HG02870 (cell line): Measurements from ENCODE around the gene TXNL1.
"Not testable (repeated sequence)": the region's sequence is repeated elsewhere in the genome, so short reads cannot be mapped to it uniquely, and the experiment has no call there.

Experiments used
- ATAC-seq: cut with Tn5 transposase; IDR thresholded peaks from one replicate; pipeline ENCODE4 v1.9.1; 2021; ENCODE audit warnings: mild to moderate bottlenecking, moderate library complexity; ENCODE audit not compliant: unreplicated experiment

The TXNL1 gene

GRCh38 chr18:56572267-56572666 lies 66.1 kb downstream of the TXNL1 start:
- ATAC-seq = not testable (repeated sequence)

GRCh38 chr18:56570978-56571377 lies 67.4 kb downstream of the TXNL1 start:
- ATAC-seq = no peak

- ATAC-seq = no peak
Measured at GRCh38 chr18:56569416-56569815, 69.0 kb downstream of the TXNL1 start.

- no peak for ATAC-seq
Measured at GRCh38 chr18:56568986-56569385, 69.4 kb downstream of the TXNL1 start.

GRCh38 chr18:56565551-56566345 lies 72.6 kb downstream of the TXNL1 start:
- no peak for ATAC-seq

GRCh38 chr18:56565046-56565445 lies 73.3 kb downstream of the TXNL1 start:
- no peak for ATAC-seq

GRCh38 chr18:56563568-56563967 lies 74.8 kb downstream of the TXNL1 start:
- no peak for ATAC-seq

- no peak for ATAC-seq
Measured at GRCh38 chr18:56562479-56562878, 75.9 kb downstream of the TXNL1 start.

GRCh38 chr18:56560992-56561391 lies 77.4 kb downstream of the TXNL1 start:
- no peak for ATAC-seq

- no peak for ATAC-seq
Measured at GRCh38 chr18:56559044-56559443, 79.3 kb downstream of the TXNL1 start.

- ATAC-seq = no peak
Measured at GRCh38 chr18:56556907-56557306, 81.5 kb downstream of the TXNL1 start.

- ATAC-seq = no peak
Measured at GRCh38 chr18:56550121-56550520, 88.3 kb downstream of the TXNL1 start.
